ENCODE measurements around the gene SEMA3C.

The SEMA3C gene

GRCh38 chr7:80847895-80848294 is 71.0 kb downstream of the SEMA3C start:
- DNase-seq, result no peak

- DNase-seq, result no peak
These were observed 71.8 kb downstream of the SEMA3C start for GRCh38 chr7:80847027-80847426.

- DNase-seq, result no peak
These were observed 73.9 kb downstream of the SEMA3C start for GRCh38 chr7:80844916-80845315.

GRCh38 chr7:80843018-80843677 is 75.7 kb downstream of the SEMA3C start:
- peak; percentile 73 for DNase-seq

- DNase-seq, result no peak
These were observed 76.6 kb downstream of the SEMA3C start for GRCh38 chr7:80842022-80842790.

- DNase-seq, result no peak
These were observed 77.4 kb downstream of the SEMA3C start for GRCh38 chr7:80841423-80841955.

- DNase-seq, result no peak
These were observed 78.2 kb downstream of the SEMA3C start for GRCh38 chr7:80840681-80841080.

- DNase-seq, result no peak
These were observed 79.0 kb downstream of the SEMA3C start for GRCh38 chr7:80839855-80840254.

GRCh38 chr7:80838643-80839042 is 80.2 kb downstream of the SEMA3C start:
- DNase-seq, result no peak

- no peak for DNase-seq
These were observed 81.5 kb downstream of the SEMA3C start for GRCh38 chr7:80837345-80837744.

GRCh38 chr7:80835251-80835650 is 83.6 kb downstream of the SEMA3C start:
- no peak for DNase-seq

- peak; percentile 34 for DNase-seq
These were observed 85.3 kb downstream of the SEMA3C start for GRCh38 chr7:80833289-80834268.

- no peak for DNase-seq
These were observed 86.8 kb downstream of the SEMA3C start for GRCh38 chr7:80832006-80832405.

GRCh38 chr7:80830584-80831285 is 88.1 kb downstream of the SEMA3C start:
- no peak for DNase-seq

GRCh38 chr7:80830010-80830409 is 88.8 kb downstream of the SEMA3C start:
- DNase-seq, result no peak

GRCh38 chr7:80829527-80829926 is 89.3 kb downstream of the SEMA3C start:
- DNase-seq, result no peak

GRCh38 chr7:80827239-80827633 is 91.6 kb downstream of the SEMA3C start:
- no peak for DNase-seq

- no peak for DNase-seq
These were observed 92.2 kb downstream of the SEMA3C start for GRCh38 chr7:80826520-80827238.

GRCh38 chr7:80825499-80825898 is 93.4 kb downstream of the SEMA3C start:
- no peak for DNase-seq

- no peak for DNase-seq
These were observed 94.6 kb downstream of the SEMA3C start for GRCh38 chr7:80824253-80824652.

GRCh38 chr7:80823057-80823456 is 95.8 kb downstream of the SEMA3C start:
- no peak for DNase-seq
